Central memory CD8-positive, alpha-beta T cell (primary cell): ENCODE data around the gene NCKAP1.
"Not testable (repeated sequence)": the region's sequence is repeated elsewhere in the genome, so short reads cannot be mapped to it uniquely, and the experiment has no call there.

Experiments used
- ATAC-seq: fragments of 150-1000 bp; cut with Tn5 transposase; replicated peaks from 2 replicates; pipeline ENCODE4 v1.10.0; 2022; ENCODE audit warnings: mild to moderate bottlenecking, moderate FRiP score, moderate number of reproducible peaks; ENCODE audit not compliant: poor library complexity, severe bottlenecking; ENCODE audit errors: extremely low read depth
- DNase-seq, 2 donors: peaks; one replicate each; pipeline ENCODE4 v3.0.0; 2021; ENCODE audit warnings: low spot score in 2 of 2
- H3K27ac Mint-ChIP-seq: one replicate; pipeline ENCODE4 v1.8.0; 2022; ENCODE audit warnings: low read depth, mild to moderate bottlenecking, moderate library complexity, mixed read lengths
- H3K27me3 Mint-ChIP-seq: one replicate; pipeline ENCODE4 v1.8.0; 2022; ENCODE audit warnings: mixed read lengths
- H3K36me3 Mint-ChIP-seq: one replicate; pipeline ENCODE4 v1.8.0; 2022; ENCODE audit warnings: mild to moderate bottlenecking, moderate library complexity, mixed read lengths; ENCODE audit not compliant: insufficient read depth
- H3K4me1 Mint-ChIP-seq: one replicate; pipeline ENCODE4 v1.8.0; 2022; ENCODE audit warnings: mixed read lengths
- H3K4me3 Mint-ChIP-seq: one replicate; pipeline ENCODE4 v1.8.0; 2022; ENCODE audit warnings: mild to moderate bottlenecking, moderate library complexity, mixed read lengths
- H3K9me3 Mint-ChIP-seq: one replicate; pipeline ENCODE4 v1.8.0; 2022; ENCODE audit warnings: mixed read lengths

The NCKAP1 gene

DNA sequence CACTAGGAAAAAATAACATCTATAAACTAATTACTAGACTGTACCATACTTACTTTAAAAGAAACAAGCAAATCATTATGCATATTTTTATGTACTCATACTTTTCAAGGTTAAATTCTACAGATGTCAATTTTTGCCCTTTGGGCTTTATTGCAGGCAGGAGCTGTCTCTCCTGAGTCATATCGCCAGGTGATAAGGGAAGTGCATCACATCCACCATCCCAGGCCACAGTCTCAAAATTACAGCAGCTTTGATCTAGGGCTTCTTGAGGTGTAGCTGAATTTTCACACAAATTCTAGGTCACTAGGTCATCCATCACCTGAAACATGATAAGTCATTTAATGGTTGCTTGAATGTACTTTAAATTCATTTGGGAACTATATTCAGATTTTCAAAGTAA lies 133.4 kb downstream of the NCKAP1 start:
- H3K27ac Mint-ChIP-seq = no peak overlapping the region

GRCh38 chr2:182903566-182903965 lies 134.7 kb downstream of the NCKAP1 start:
- no peak overlapping the region for H3K4me3 Mint-ChIP-seq
- H3K9me3 Mint-ChIP-seq = no peaks in the 10 kb centered on the region
- no peaks in the 10 kb centered on the region for H3K27me3 Mint-ChIP-seq
- no peak for DNase-seq
- ATAC-seq = no peak
- H3K36me3 Mint-ChIP-seq = no peaks in the 10 kb centered on the region
- H3K4me1 Mint-ChIP-seq = no peaks in the 10 kb centered on the region
- no peak overlapping the region for H3K27ac Mint-ChIP-seq

More for the DNA sequence above, 133.4 kb downstream of the NCKAP1 start:
- DNase-seq = no peak
- Mint-ChIP-seq H3K36me3 (no peaks in the 10 kb centered on the region), H3K27me3 (no peaks in the 10 kb centered on the region), H3K4me3 (no peak overlapping the region), H3K4me1 (no peaks in the 10 kb centered on the region), H3K9me3 (no peaks in the 10 kb centered on the region)
- no peak for ATAC-seq

DNA sequence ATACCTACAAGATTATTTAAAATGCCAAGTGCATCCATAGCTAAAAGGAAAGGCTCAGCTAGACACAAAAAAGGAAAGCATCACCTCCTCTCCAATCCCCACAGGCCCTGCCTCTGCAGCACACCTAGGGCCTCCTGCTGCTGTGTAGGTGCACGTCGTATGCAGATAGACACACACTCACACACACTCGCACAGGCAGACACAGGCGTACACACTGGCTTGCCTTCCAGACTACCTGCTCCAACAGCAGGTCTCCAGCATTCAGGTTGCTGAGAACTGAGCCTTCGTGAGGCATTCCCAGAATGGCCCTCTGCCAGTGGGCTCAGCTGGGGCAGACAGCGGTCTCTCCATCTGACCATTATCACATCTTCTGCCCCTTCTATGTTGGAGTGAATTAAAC lies 136.5 kb downstream of the NCKAP1 start:
- DNase-seq = no peak
- Mint-ChIP-seq H3K27ac (no peak overlapping the region), H3K4me1 (no peaks in the 10 kb centered on the region), H3K4me3 (no peak overlapping the region), H3K27me3 (peaks cover 11% of the 10 kb centered on the region), H3K9me3 (no peaks in the 10 kb centered on the region), H3K36me3 (no peaks in the 10 kb centered on the region)
- no peak for ATAC-seq

DNA sequence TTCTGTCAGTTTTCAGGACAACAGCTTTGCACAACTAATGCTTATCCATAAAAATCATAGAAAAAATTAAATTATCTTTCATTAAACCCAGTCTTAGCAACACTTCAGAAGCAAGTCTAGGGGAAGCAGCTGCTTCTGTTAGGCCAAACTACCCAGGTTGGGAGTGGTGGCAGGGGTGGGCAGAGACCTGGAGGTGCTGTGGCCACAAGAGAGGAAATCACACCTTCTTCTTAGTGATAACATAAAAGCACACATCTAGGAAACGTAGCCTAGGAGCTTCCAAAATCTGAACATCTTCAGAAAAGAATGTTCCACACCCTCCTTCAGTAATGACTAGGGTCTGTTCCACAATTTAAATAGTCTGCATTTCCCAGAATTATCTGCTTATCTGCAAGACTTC lies 139.5 kb downstream of the NCKAP1 start:
- DNase-seq (no peak), ATAC-seq (no peak)
- no peak overlapping the region for H3K27ac Mint-ChIP-seq
- no peaks in the 10 kb centered on the region for H3K36me3 Mint-ChIP-seq
- H3K4me3 Mint-ChIP-seq = no peak overlapping the region
- no peaks in the 10 kb centered on the region for H3K9me3 Mint-ChIP-seq
- no peaks in the 10 kb centered on the region for H3K4me1 Mint-ChIP-seq
- H3K27me3 Mint-ChIP-seq = peaks cover 27% of the 10 kb centered on the region

DNA sequence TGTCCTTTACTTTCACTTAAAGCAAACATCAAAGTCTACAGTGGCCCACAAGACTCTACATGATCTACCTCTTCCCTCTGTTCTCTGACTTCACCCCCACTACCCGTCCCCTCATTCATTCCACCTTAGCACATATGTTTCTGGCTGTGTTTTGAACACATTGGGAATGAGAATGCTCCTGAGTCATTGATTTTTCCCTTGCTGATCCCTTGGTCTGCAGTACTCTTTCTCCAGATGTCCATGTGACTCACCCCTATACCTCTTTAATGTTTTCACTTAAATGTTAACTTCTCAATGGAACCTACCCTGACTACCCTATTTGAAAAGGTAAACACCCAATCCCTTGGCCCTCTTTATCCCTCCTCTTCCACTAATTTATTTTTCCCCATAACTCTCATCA lies 141.1 kb downstream of the NCKAP1 start:
- H3K36me3 Mint-ChIP-seq = no peaks in the 10 kb centered on the region
- no peaks in the 10 kb centered on the region for H3K4me1 Mint-ChIP-seq
- H3K4me3 Mint-ChIP-seq = no peak overlapping the region
- peaks cover 27% of the 10 kb centered on the region for H3K27me3 Mint-ChIP-seq
- ATAC-seq = no peak
- H3K27ac Mint-ChIP-seq = no peak overlapping the region
- H3K9me3 Mint-ChIP-seq = no peaks in the 10 kb centered on the region
- no peak for DNase-seq

DNA sequence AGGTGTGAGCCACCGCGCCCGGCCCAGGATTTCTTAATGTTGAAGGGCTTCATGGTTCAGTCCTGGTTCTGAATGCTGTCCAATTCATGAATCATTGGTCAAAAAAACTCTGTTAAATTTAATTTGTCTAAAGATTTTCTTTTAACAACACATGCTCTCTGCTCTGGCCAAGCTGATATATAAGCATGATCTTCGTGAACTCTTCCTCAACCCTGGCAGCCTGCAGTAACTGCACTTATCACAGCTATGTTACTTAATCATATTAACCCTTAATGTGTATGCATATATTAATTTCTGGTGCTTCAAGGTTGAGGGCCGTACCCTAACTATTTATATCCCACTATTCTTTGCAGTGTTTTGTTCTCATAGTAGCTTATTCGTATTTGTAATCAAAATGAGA lies 142.5 kb downstream of the NCKAP1 start:
- Mint-ChIP-seq H3K9me3 (no peaks in the 10 kb centered on the region), H3K4me3 (no peak overlapping the region), H3K27me3 (peaks cover 27% of the 10 kb centered on the region), H3K36me3 (no peaks in the 10 kb centered on the region), H3K4me1 (no peaks in the 10 kb centered on the region), H3K27ac (no peak overlapping the region)
- ATAC-seq = no peak
- no peak for DNase-seq

DNA sequence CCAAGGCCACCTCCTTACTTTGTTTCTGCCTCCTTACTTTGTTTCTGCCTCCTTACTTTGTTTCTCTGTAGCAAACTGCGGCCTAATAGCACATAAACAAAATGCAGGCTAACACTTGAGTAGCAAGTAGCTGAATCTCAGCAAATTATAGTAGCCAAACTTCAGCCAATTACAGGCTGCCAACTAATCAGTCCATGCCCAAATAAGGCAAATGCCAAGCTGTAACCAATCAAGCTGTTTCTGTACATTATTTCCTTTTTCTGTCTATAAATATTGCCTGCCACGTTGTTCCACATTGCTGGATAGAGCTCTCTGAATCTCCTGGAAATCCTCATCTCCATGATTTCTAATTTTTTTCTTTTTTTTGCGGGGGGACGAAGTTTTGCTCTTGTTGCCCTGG lies 143.1 kb downstream of the NCKAP1 start:
- ATAC-seq (no peak), DNase-seq (no peak)
- Mint-ChIP-seq H3K4me1 (no peaks in the 10 kb centered on the region), H3K9me3 (no peaks in the 10 kb centered on the region), H3K27me3 (peaks cover 27% of the 10 kb centered on the region), H3K4me3 (no peak overlapping the region), H3K36me3 (no peaks in the 10 kb centered on the region), H3K27ac (no peak overlapping the region)

DNA sequence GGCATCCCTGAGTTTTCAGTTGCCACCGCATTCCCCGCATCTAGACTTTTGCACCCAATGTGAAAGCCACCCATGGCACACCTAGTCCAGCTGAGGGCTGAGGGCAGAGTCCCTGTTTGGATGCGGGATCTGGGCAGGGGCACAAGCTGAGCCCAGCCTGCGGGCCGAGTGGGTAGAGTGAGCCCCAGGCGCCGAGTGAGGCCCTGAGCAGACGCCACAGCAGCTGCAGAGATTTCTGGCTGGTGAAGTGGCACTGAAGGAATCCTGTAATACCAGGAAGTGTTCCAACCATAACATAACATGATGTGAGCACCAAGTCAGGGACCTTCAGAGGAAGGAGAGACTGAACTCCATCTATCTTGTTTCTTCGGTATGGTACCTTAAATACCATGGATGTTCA lies 144.1 kb downstream of the NCKAP1 start:
- no peak for ATAC-seq
- no peak for DNase-seq
- no peak overlapping the region for H3K4me3 Mint-ChIP-seq
- peaks cover 27% of the 10 kb centered on the region for H3K27me3 Mint-ChIP-seq
- H3K27ac Mint-ChIP-seq = no peak overlapping the region
- no peaks in the 10 kb centered on the region for H3K9me3 Mint-ChIP-seq
- H3K36me3 Mint-ChIP-seq = no peaks in the 10 kb centered on the region
- no peaks in the 10 kb centered on the region for H3K4me1 Mint-ChIP-seq

DNA sequence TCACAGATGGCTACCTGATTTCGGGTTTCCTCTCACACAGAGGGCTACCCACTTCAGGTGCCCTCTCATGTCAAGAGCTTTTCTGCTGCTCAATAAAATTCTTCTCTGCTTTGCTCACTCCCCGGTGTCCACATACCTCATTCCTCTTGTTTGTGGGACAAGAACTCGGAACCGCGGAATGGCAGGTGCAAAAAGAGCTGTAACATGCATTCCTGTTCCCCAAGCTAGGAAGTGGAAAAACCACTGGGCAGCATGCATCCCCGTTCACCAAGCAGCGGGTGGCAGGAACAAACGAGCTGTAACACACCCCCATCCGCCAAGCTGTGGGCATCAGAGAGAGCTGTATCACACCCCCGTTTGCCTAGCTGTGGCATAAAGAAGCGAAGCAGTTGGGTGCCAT lies 144.6 kb downstream of the NCKAP1 start:
- Mint-ChIP-seq H3K4me1 (no peaks in the 10 kb centered on the region), H3K9me3 (no peaks in the 10 kb centered on the region), H3K36me3 (no peaks in the 10 kb centered on the region), H3K27ac (no peak overlapping the region), H3K4me3 (no peak overlapping the region), H3K27me3 (peaks cover 27% of the 10 kb centered on the region)
- ATAC-seq (no peak), DNase-seq (no peak)

- not testable (repeated sequence) for ATAC-seq, H3K4me3 Mint-ChIP-seq, DNase-seq, H3K9me3 Mint-ChIP-seq, H3K27ac Mint-ChIP-seq, H3K36me3 Mint-ChIP-seq, H3K4me1 Mint-ChIP-seq
- H3K27me3 Mint-ChIP-seq = peaks cover 27% of the 10 kb centered on the region
These were observed 145.2 kb downstream of the NCKAP1 start for GRCh38 chr2:182893035-182893434.

DNA sequence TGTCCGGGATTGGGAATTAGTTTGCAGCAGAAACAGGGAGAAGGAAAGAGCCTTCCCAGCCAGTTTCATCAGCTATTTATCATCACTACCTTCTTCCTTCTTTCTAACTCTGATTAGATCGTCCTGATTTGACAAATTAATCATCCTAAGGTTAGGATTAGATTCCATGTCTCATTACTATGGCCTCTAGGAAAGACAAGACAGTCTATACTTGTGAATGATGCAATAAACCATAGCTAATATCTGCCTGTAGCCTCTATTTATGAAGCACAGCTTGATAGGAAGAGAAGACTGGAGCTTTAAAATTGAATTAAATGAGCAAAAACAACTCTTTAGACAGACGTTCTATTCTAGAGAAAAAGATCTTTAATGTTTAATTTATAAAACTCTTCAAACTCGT lies 146.6 kb downstream of the NCKAP1 start:
- H3K4me3 Mint-ChIP-seq = no peak overlapping the region
- H3K4me1 Mint-ChIP-seq = no peaks in the 10 kb centered on the region
- H3K27ac Mint-ChIP-seq = no peak overlapping the region
- ATAC-seq (no peak), DNase-seq (no peak)
- H3K9me3 Mint-ChIP-seq = no peaks in the 10 kb centered on the region
- no peaks in the 10 kb centered on the region for H3K36me3 Mint-ChIP-seq
- peaks cover 15% of the 10 kb centered on the region for H3K27me3 Mint-ChIP-seq

DNA sequence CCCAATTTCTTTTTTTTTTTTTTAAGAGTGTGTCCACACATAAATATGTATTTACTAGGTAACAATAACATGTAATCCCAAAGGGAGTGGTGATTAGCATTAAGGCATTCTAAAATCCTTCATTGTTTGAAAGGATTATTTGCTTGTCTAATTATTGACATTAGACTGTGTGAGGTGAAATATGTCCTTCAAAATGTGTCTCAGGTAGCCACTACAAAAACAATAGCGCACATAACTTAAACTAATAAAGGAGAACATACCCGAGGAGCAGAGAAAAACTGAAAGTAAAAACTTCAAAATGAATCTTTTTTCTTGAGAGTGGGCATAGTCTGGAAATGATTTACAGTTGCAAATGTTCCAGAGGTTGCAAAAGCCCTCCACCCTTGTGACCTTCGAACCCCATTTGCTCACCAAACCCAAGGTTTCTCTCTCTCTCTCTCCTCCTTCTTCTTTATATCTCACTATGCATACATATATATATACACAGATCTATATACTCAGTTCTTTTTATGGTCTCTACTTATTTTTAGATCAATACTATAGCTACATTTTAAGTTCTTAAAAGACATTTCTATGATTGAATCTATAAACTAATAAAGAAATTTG lies 147.4 kb downstream of the NCKAP1 start:
- Mint-ChIP-seq H3K9me3 (no peaks in the 10 kb centered on the region), H3K27me3 (peaks cover 18% of the 10 kb centered on the region), H3K27ac (no peak overlapping the region), H3K4me1 (no peaks in the 10 kb centered on the region), H3K36me3 (no peaks in the 10 kb centered on the region), H3K4me3 (no peak overlapping the region)
- DNase-seq = no peak
- no peak for ATAC-seq

- Mint-ChIP-seq H3K27me3 (peaks cover 18% of the 10 kb centered on the region), H3K36me3 (no peaks in the 10 kb centered on the region)
These were observed 148.0 kb downstream of the NCKAP1 start for GRCh38 chr2:182890305-182890704.

More at GRCh38 chr2:182890305-182890704, 148.0 kb downstream of the NCKAP1 start:
- H3K27ac Mint-ChIP-seq = no peak overlapping the region
- H3K9me3 Mint-ChIP-seq = no peaks in the 10 kb centered on the region
- ATAC-seq (no peak), DNase-seq (no peak)
- H3K4me1 Mint-ChIP-seq = no peaks in the 10 kb centered on the region
- H3K4me3 Mint-ChIP-seq = no peak overlapping the region
